Smooth muscle cell (in vitro differentiated cells): ENCODE data around the gene CREBBP. TPM values are rescaled to one million over a fixed set of nuclear protein-coding genes. Genes with fewer than 3 reads are reported as not detected.

ENCODE experiments used
- DNase-seq: peaks from one replicate; lab custom pipeline; 2025; ENCODE audit not compliant: unreplicated experiment; lab: John Stamatoyannopoulos, UW
- H2AFZ ChIP-seq: fragments of 200-600 bp; sonication (generic); 2 replicates; pipeline ENCODE4 v1.6.0; 2016; ENCODE audit warnings: antibody characterized with exemption, low read depth, mild to moderate bottlenecking
- H3F3A ChIP-seq: fragments of 200-600 bp; sonication (generic); 2 replicates; pipeline ENCODE4 v1.6.0; 2017; ENCODE audit warnings: antibody characterized with exemption, low read depth
- H3K27ac ChIP-seq: fragments of 200-600 bp; sonication (generic); 2 replicates; pipeline ENCODE4 v1.5.1; 2016; ENCODE audit warnings: low read depth, mild to moderate bottlenecking
- H3K27me3 ChIP-seq: fragments of 200-600 bp; sonication (generic); 2 replicates; pipeline ENCODE4 v1.6.1; 2016; ENCODE audit warnings: low read depth, mild to moderate bottlenecking
- H3K36me3 ChIP-seq: fragments of 200-600 bp; sonication (generic); 2 replicates; pipeline ENCODE4 v1.5.1; 2016; ENCODE audit warnings: low read depth
- H3K4me1 ChIP-seq: fragments of 200-600 bp; sonication (generic); 2 replicates; pipeline ENCODE4 v1.5.1; 2016; ENCODE audit warnings: low read depth
- H3K4me2 ChIP-seq: fragments of 200-600 bp; sonication (generic); 2 replicates; pipeline ENCODE4 v1.6.0; 2016; ENCODE audit warnings: mild to moderate bottlenecking
- H3K4me3 ChIP-seq: fragments of 200-600 bp; sonication (generic); 2 replicates; pipeline ENCODE4 v1.5.1; 2016; ENCODE audit warnings: mild to moderate bottlenecking
- H3K79me2 ChIP-seq: fragments of 200-600 bp; sonication (generic); 2 replicates; pipeline ENCODE4 v1.6.0; 2016; ENCODE audit warnings: low read depth, mild to moderate bottlenecking
- H3K9ac ChIP-seq: fragments of 200-600 bp; sonication (generic); 2 replicates; pipeline ENCODE4 v1.6.0; 2016; ENCODE audit warnings: low read depth
- H3K9me3 ChIP-seq: fragments of 200-600 bp; sonication (generic); replicated peaks from 2 replicates; pipeline ENCODE4 v1.5.1; 2016; ENCODE audit warnings: low read depth
- H4K20me1 ChIP-seq: fragments of 200-600 bp; sonication (generic); 2 replicates; pipeline ENCODE4 v1.6.0; 2016; ENCODE audit warnings: low read depth
- WGBS: methylation state at CpG from one replicate; pipeline ENCODE4 v1.1.7; 2016; ENCODE audit warnings: low lambda C conversion rate; 5-methylcytosine and 5-hydroxymethylcytosine counted together
- polyA plus RNA-seq: library from polyadenylated mRNA; unstranded; fragments of >200 nt; fragmentation: Nextera tagmentation; extraction: Ambion mirVana; gene quantifications from 2 replicates; pipeline ENCODE4 v1.2.1, GENCODE V29; 2016
- total RNA-seq: library from RNA; depleted of rRNA; stranded (reverse); fragments of >200 nt; gene quantifications from 2 replicates; pipeline ENCODE4 v1.2.3, GENCODE V29; 2014
- TF ChIP-seq, protein P1 (sequence below): fragments of 200-600 bp; sonication (generic); IDR thresholded peaks from 2 replicates; pipeline ENCODE4 v1.5.1; 2017; ENCODE audit warnings: borderline replicate concordance, mild to moderate bottlenecking, antibody characterized with exemption; ENCODE audit not compliant: insufficient read depth, poor library complexity, severe bottlenecking

CREBBP gene
- total and polyA plus RNA-seq, 2 experiments from 2014 or later = 14.3 to 19.6 TPM

DNA sequence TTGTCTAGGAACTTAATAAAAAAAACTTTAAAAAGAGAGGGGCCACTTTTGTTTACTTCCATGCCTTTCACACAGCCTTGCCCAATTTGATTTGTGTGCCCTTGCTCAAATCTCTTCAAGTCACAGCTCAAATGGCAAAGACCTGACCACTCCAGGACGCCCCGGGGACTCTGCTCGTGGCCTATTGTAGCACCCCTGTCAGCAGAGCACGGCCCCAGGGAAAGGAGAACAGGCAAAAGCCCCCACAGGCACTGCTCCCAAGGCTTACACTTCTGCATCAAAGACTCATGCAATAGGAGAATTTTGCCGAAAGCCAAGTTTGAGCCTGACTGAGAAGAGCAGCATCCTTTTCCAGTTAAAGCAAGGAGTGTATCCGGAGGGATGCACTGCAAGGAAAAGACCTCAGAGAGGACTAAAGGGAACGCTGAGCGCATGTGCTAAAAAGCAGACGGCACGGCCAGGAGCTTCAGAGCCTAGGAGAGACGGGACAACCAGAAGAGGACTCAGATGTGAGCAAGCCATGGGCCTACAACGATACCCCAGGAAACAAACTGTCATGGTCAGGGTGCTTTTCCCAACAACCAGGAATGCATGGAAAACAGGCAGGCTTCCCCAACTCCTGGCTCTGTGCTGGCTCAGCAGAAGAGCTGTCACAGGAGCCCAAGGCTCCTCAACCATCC lies 8.2 kb downstream of the CREBBP start:
- H3K4me3 ChIP-seq = no peak overlapping the region
- H3K27me3 ChIP-seq = no peaks in the 10 kb centered on the region
- no peak overlapping the region for H3K9ac ChIP-seq
- no peak overlapping the region for H2AFZ ChIP-seq
- no peaks in the 10 kb centered on the region for H3K9me3 ChIP-seq
- peaks cover 100% of the 10 kb centered on the region for H4K20me1 ChIP-seq
- TF ChIP-seq, protein P1, sequence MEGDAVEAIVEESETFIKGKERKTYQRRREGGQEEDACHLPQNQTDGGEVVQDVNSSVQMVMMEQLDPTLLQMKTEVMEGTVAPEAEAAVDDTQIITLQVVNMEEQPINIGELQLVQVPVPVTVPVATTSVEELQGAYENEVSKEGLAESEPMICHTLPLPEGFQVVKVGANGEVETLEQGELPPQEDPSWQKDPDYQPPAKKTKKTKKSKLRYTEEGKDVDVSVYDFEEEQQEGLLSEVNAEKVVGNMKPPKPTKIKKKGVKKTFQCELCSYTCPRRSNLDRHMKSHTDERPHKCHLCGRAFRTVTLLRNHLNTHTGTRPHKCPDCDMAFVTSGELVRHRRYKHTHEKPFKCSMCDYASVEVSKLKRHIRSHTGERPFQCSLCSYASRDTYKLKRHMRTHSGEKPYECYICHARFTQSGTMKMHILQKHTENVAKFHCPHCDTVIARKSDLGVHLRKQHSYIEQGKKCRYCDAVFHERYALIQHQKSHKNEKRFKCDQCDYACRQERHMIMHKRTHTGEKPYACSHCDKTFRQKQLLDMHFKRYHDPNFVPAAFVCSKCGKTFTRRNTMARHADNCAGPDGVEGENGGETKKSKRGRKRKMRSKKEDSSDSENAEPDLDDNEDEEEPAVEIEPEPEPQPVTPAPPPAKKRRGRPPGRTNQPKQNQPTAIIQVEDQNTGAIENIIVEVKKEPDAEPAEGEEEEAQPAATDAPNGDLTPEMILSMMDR = no peak
- 76% methylated on average over 12 of the region's 12 CpGs for whole genome bisulfite sequencing
- no peaks in the 10 kb centered on the region for H3K36me3 ChIP-seq
- H3K4me2 ChIP-seq = peak overlapping the region; percentile 35
- peaks cover 18% of the 10 kb centered on the region for H3F3A ChIP-seq
- peaks cover 33% of the 10 kb centered on the region for H3K4me1 ChIP-seq
- no peak for DNase-seq
- H3K79me2 ChIP-seq = peaks cover 98% of the 10 kb centered on the region
- peak overlapping the region; percentile 72 for H3K27ac ChIP-seq

DNA sequence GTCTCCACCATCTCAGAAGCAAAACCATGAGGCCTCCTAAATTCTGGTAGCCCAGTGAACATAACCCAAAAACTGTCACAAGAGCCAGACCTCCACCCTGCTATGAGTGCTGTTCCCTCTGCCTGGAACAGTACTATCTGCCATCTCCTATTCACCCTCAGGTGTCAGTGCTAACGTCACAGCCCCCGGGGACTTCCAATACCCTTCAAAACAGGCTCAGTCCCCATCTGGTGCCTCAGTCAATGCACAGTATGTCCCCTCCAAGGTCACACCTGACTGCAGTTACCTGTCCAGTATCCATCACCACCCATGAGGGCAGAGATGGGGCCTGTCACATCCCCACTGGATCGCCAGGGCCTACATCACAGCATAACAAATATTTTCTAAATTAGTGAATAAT lies 11.5 kb downstream of the CREBBP start:
- no peak for DNase-seq
- H2AFZ ChIP-seq = no peak overlapping the region
- peaks cover 26% of the 10 kb centered on the region for H3K4me1 ChIP-seq
- H3K79me2 ChIP-seq = peaks cover 98% of the 10 kb centered on the region
- no peaks in the 10 kb centered on the region for H3K9me3 ChIP-seq
- peaks cover 21% of the 10 kb centered on the region for H3F3A ChIP-seq
- no peak overlapping the region for H3K27ac ChIP-seq
- H3K4me2 ChIP-seq = no peak overlapping the region
- TF ChIP-seq, protein P1 = no peak
- H3K36me3 ChIP-seq = no peaks in the 10 kb centered on the region
- 93% methylated on average over 3 of the region's 3 CpGs for WGBS
- H3K9ac ChIP-seq = no peak overlapping the region
- H3K4me3 ChIP-seq = no peak overlapping the region
- H3K27me3 ChIP-seq = no peaks in the 10 kb centered on the region
- H4K20me1 ChIP-seq = peaks cover 100% of the 10 kb centered on the region

DNA sequence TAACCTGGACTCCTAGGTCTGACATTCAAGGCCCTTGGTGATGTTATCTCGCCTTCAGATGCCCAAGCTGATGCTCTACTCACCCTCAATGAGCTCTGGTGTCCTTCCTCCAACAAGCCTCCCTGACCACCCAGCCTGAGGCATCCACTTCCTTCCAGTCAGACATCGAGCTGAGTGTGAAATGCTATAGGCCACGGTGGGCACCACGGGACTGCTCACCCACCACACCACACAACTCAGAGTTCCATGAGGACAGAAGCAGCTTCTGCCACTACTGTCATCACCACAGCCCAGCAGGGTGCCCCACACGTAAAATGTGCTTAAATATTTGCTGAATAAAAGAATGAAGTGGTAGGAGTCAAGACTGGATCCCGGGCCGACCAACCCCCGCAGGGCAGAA lies 12.0 kb downstream of the CREBBP start:
- Histone ChIP-seq H3F3A (peaks cover 17% of the 10 kb centered on the region), H3K27me3 (no peaks in the 10 kb centered on the region), H4K20me1 (peaks cover 100% of the 10 kb centered on the region), H3K4me1 (peaks cover 24% of the 10 kb centered on the region), H3K36me3 (no peaks in the 10 kb centered on the region), H3K9ac (no peak overlapping the region), H3K4me3 (no peak overlapping the region), H2AFZ (no peak overlapping the region), H3K4me2 (no peak overlapping the region), H3K79me2 (peaks cover 98% of the 10 kb centered on the region), H3K9me3 (no peaks in the 10 kb centered on the region), H3K27ac (no peak overlapping the region)
- DNase-seq = no peak
- 95% methylated on average over 8 of the region's 8 CpGs for WGBS
- TF ChIP-seq, protein P1 = no peak
